ENCODE measurements around the gene PTPRH.

Gene PTPRH

GRCh38 chr19:55208880-55209692 is at the start of gene PTPRH:
Gene PTPRH, minus strand, starts transcription at chr19:55209501. Its CDS starts 68 bp downstream, at chr19:55209433.
- intact Hi-C loops (cut with DNase I) = no loop called here

GRCh38 chr19:55258476-55258827 is 49.2 kb upstream of the PTPRH start:
- DNase-seq = peak in 3 of 10 donors; percentile 16 to 87 (median 82)
- intact Hi-C loops (cut with DNase I) = loop anchor here (2.0 kb wide), 1 partner anchor 42 kb away; no protein-coding TSS in a partner anchor

More at GRCh38 chr19:55208880-55209692, at the start of gene PTPRH:
- peak in 2 of 10 donors; percentile 60 to 62 for DNase-seq

GRCh38 chr19:55257461-55258420 is 48.4 kb upstream of the PTPRH start:
- DNase-seq = peak in 3 of 10 donors; percentile 67 to 84 (median 79)
- intact Hi-C loops (cut with DNase I) = loop anchor here (1.0 to 2.0 kb wide), 2 partner anchors 22 to 41 kb away; no protein-coding TSS in a partner anchor

- intact Hi-C loops (cut with DNase I) = loop anchor here (1.0 kb wide), 1 partner anchor 22 kb away; no protein-coding TSS in a partner anchor
- peak in 3 of 10 donors; percentile 69 to 86 (median 77) for DNase-seq
These were observed 47.5 kb upstream of the PTPRH start for GRCh38 chr19:55256562-55257460.

- intact Hi-C loops (cut with DNase I) = no loop called here
- DNase-seq = peak in 3 of 10 donors; percentile 74 to 76 (median 75)
These were observed 46.5 kb upstream of the PTPRH start for GRCh38 chr19:55255618-55256423.

GRCh38 chr19:55254625-55254977 is 45.3 kb upstream of the PTPRH start:
- peak in 1 of 10 donors; percentile 27 for DNase-seq
- intact Hi-C loops (cut with DNase I) = no loop called here

GRCh38 chr19:55253842-55254624 is 44.7 kb upstream of the PTPRH start:
- intact Hi-C loops (cut with DNase I) = no loop called here
- DNase-seq = peak in 3 of 10 donors; percentile 66 to 79 (median 75)

GRCh38 chr19:55252760-55253663 is 43.7 kb upstream of the PTPRH start:
- intact Hi-C loops (cut with DNase I) = no loop called here
- peak in 3 of 10 donors; percentile 46 to 62 (median 55) for DNase-seq

GRCh38 chr19:55251341-55252081 is 42.2 kb upstream of the PTPRH start:
- peak in 3 of 10 donors; percentile 49 to 73 (median 60) for DNase-seq
- intact Hi-C loops (cut with DNase I) = no loop called here

GRCh38 chr19:55250262-55251036 is 41.1 kb upstream of the PTPRH start:
- DNase-seq = peak in 3 of 10 donors; percentile 40 to 74 (median 67)
- intact Hi-C loops (cut with DNase I) = no loop called here

GRCh38 chr19:55249841-55250240 is 40.5 kb upstream of the PTPRH start:
- intact Hi-C loops (cut with DNase I) = no loop called here
- DNase-seq = peak in 3 of 10 donors; percentile 59 to 65 (median 62)

GRCh38 chr19:55248704-55249103 is 39.4 kb upstream of the PTPRH start:
- intact Hi-C loops (cut with DNase I) = no loop called here

GRCh38 chr19:55248166-55248675 is 38.9 kb upstream of the PTPRH start:
- intact Hi-C loops (cut with DNase I) = no loop called here

More at GRCh38 chr19:55248704-55249103, 39.4 kb upstream of the PTPRH start:
- DNase-seq = peak in 1 of 10 donors; percentile 39

GRCh38 chr19:55247621-55248099 is 38.4 kb upstream of the PTPRH start:
- intact Hi-C loops (cut with DNase I) = no loop called here
- DNase-seq = peak in 3 of 10 donors; percentile 70 to 80 (median 79)

More at GRCh38 chr19:55248166-55248675, 38.9 kb upstream of the PTPRH start:
- peak in 3 of 10 donors; percentile 20 to 59 (median 51) for DNase-seq

All from posterior cingulate gyrus (tissue), 11 donors.